HTERT RPE-1 (cell line): ENCODE data around the gene SMC4.
"Not testable (repeated sequence)": the region's sequence is repeated elsewhere in the genome, so short reads cannot be mapped to it uniquely, and the experiment has no call there.

ENCODE experiments used
- in situ Hi-C: fragments of 300-500 bp; cut with MboI; formaldehyde crosslinking; loops from 4 replicates; pipeline ENCODE4 v1.14.3; 2020; ENCODE audit warnings: low sequenced_read_pairs

Gene SMC4

DNA sequence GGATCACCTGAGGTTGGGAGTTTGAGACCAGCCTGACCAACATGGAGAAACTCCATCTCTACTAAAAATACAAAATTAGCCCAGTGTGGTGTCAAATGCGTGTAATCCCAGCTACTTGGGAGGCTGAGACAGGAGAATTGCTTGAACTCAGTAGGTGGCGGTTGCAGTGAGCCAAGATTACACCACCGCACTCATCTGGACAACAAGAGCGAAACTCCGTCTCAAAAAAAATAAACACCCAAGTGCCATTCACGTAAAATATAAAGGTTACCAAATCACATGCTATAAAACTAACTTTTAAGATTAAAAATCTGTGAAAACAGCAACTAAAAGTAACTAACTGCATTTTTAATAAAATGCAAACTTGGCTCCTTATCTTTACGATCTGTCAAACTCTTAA, 41.2 kb downstream of the SMC4 start:
- in situ Hi-C loops = no loop called here

DNA sequence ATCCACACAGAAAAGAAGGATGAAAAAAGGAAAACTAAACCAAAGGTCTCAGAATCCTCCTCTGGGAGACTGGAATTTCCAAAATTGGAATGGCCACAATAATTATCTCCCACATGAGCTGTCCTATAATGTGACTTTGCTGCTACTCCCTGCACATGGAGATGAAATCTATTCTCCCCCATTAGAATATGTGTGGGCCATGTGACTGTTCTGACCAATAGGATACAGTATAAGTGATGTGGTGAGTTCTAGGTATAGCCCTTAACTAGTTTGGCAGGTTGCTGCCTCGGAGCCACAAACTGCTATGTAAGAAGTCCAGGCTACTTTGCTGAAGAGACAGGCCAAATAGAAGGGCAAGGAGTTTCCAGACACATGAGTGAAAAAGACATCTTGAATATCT, 45.0 kb downstream of the SMC4 start:
- in situ Hi-C loops = no loop called here

DNA sequence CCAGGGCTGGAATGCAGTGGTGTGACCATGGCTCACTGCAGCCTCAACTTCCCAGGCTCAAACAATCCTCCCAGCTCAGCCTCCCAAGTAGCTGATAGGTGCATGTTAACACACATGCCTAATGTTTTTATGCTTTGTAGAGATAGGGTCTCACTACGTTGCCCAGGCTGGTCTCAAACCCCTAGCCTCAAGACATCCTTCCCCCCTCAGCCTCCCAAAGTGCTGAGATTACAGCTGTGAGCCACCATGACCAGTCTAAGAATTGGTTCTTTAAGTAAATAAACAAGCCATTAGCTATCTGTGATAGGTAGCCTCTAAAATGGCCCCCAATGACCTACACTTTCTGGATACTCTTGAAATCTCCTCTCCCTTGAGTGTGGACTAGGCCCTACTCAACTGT, 46.4 kb downstream of the SMC4 start:
- in situ Hi-C loops = no loop called here

DNA sequence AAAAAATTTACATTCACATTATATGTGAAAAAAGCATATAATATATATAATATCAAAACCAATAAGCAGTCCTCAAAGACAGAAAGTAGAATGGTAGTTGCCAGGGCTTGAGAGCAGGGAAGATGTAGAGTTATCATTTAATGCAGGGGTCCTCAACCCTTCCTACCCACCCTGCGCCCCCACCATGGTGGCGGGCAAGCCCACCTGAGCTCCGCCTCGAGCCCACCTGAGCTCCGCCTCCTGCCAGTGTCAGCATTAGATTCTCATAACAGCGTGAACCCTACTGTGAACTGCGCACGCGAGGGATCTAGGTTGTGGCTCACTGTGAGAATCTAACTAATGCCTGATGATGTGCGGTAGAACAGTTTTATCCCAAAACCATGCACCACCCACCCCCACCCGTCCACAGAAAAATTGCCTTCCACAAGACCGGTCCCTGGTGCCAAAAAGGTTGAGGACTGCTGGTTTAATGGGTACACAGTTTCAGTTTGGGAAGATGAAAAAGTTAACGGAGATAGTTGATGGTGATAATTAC, 47.1 kb downstream of the SMC4 start:
- in situ Hi-C loops = no loop called here

DNA sequence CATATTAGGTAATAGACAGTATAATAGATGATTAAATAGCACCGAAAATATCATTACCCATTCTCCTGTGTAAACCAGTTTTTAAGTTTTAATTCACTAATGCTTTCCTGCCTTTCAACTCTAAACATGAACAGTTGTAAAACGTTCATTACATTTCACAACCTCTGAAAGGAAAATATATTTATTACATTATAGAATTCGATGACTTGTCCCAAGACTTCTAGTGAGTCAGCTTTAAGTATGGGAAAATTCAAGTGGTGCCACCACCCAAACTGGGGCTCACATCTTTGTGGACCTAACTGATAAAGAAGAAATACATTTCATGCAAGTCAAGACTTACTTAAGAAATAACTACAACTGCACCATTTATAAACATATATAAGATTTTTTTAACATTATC, 48.1 kb downstream of the SMC4 start:
- in situ Hi-C loops = no loop called here

DNA sequence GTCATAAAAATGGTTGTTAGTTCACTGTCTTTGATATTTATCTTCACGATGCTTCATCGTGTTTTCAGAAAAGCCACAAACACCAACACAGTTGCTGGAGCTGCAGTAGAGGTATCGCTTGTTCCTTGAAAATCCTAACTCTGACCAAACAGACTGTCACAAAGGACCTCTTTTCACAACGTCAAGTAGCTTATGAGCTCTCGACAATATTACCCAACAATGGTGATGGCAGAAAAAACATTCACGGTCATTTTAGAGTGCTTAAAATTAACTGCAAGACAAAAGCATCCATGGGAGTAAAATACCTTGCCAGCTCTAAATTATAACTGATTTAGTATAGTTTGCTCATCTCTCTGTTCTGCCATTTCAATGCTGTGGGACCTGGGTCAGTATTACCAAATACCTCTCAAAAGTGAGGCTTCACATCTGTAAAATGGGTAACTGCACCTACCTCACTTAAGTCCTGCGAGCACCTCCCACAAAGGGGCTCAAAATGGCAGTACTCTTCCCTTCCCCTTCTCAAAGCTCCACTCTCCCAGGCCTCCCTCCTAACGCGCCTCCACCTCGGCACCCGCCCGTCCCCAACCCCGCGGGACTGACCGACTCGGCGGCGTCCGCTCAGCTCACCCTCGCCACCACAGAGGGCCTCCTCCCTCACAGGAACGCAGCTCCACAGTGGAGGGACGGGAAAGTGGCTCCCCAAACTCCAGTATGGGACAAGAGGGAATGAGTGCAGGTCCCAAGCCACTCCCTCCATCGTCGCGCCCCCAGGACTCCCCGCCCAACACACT, 49.6 kb downstream of the SMC4 start:
- in situ Hi-C loops = no loop called here

DNA sequence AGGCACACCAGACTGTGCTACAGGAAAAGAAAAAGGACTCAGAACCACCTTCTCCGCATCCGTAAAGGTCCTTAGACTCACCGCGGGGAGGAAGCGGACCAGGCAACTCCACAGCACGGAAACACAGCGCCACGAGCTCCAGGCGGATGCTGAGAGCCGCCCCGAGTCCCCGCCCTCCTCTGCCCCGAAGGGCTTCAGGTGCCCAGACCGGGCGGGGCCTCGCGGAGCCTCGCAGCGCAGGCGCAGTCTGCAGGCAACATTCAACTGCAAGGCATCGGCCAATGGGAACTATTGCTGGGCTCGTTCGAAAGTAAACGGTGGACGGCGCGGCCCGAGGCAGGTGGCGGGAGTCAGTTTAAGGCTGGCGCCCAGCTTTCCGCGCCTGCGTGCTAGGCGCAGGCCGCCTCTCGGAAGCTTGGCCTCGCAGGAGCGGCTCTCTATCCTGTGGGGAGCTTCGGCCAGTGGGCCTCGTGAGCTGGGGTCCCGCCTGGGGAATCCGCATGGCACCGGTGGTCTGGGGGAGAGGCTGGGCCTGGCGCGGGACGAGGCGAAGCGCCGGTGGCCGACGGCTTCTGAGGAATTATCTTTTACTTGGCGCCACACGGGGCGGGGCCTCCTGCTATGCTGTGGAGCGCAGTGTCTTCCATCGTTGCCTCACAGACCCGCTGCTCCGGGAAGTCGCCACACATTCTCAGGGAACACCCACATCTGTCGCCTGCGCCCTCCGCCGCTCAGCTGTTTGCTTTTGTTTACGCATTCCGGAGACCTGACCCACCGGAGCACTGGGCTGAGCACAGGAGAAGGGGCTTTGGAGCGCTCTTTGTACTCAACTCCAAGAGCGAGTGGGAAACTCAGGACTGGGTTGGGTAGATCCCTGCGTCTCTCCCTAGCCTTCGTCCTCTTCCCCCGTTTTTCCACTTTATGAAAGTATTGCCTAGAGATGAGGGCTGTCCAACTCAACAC, 50.5 kb downstream of the SMC4 start, which contains the start of gene TRIM59:
TRIM59 (minus strand) TSS at position 151 of the 963 bp plus-strand sequence. CDS start 10,603 bp downstream, outside the sequence.
- in situ Hi-C loops = no loop called here

DNA sequence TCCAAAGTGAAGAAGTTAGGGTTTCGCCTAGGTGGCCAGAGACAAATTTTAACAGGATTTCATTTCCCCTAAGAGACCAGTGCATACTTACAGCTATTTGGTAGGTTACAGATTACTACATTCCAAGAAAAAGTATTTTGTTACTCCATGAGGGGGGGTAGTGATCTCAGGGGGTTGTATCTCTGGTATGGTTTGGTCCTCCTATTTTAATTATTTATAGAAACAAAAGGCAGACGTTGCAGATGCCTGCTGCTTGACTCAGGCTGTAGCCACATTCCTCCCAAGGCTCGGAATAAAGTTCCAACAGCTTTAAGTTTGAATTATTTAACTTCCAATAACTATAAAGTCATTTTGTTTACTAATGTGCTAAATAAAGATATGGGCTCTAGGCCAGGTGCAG, 51.4 kb downstream of the SMC4 start:
- in situ Hi-C loops = no loop called here

DNA sequence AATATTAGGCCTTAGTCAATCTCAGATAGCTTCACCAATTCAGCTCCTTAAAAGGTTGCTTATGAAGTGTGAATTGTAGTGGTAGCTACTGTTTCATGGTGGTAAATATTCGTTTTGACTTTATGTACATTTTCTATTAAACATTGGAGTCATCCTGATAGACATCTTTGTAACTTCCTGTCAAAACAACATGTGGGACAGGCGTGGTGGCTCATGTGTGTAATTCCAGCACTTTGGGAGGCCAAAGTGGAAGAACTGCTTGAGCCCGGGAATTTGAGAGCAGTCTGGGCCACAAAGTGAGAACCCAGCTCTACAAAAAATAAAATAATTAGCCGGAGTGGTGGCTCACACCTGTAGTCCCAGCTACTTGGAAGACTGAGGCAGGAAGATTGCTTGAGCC, 52.2 kb downstream of the SMC4 start:
- in situ Hi-C loops = no loop called here

DNA sequence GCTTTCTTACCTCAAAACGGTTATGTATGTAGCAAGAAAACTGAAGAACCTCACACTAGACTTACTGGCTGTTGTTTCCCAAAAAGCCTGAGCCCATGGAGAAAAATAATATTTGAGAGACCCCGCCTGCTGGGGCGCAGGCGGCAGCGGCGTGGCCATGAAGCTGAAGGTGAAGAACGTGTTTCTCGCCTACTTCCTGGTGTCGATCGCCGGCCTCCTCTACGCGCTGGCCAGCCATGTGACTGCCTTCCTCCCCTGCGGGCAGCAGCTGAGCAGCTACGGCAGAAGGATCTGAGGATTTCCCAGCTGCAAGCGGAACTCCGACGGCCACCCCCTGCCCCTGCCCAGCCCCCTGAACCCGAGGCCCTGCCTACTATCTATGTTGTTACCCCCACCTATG, 52.8 kb downstream of the SMC4 start:
- in situ Hi-C loops = not testable (repeated sequence)

DNA sequence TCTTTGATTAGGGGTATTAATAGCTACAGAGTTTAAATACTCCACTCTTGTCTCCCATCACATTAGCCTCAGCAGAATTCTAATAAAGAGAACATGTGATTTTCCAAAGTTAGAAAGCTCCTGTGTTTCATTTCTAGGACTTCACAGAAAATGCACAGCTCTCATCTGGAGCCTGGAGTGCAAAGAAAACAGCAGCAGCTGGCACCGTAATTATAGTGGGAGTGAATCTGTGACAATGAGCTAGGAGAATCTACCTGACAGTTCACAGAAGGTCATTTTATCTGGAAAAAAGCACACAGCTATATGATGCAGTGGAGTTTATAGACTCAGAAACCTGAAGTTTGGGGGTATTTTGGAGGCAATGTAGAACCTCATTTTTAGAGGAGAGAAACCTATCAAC, 55.5 kb downstream of the SMC4 start:
- in situ Hi-C loops = no loop called here

DNA sequence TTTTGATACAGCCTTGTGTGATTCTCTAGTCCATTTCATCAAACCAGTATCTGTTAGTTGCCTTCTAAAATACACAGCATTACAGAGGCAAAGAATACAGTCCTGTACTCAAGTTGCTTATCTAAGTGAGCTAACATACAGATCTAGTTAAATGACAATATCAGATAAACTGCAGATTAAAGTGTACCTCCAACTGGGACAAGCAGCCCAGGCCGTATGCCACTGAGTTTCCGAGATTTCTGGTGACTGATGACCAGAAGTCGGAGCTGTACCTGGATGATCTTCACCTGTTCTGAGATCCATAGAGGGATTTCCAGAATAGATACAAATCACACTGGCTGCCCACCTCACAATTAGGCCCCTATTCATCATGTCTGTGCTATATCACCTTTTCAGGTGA, 56.4 kb downstream of the SMC4 start:
- in situ Hi-C loops = no loop called here

DNA sequence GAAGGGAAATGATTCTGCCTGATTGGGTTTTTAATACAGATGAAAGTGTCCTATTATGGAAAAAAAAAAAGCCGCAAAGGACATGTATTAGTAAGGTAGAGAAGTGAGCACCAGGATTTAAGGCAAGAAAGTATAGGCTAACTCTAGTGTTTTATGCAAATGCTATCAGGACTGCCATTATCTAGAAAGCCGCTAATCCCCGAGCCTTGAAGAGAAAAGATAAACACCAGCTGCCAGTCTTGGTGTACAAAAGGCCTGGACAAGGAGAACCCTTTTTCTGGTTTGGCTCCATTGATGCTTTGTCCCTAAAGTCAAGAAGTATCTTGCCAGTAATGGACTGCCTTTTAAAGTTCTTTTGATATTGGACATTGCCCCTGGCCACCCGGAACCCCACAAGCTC, 58.7 kb downstream of the SMC4 start:
- in situ Hi-C loops = no loop called here

DNA sequence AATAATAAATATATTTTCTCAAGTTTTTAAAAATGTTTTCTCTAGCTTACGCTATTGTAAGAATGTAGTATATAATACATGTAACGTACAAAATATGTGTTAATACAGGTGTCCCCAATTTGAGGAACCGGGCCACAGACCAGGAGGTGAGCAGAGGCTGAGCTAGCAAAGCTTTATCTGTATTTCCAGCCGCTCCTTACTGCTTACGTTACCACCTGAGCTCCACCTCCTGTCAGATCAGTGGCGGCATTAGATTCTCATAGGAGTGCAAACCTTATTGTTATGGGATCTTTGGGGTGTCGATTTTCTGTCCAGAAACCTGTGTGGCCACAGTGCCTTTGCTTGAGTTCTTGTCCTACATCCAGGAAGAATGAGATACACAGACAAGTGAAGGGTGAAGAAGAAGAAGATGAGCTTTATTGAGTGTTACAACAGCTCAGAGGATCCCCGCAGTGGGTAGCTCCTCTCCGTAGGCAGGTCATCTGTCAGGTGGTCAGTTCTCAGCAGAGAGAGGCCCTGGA, 60.1 kb downstream of the SMC4 start:
- in situ Hi-C loops = no loop called here

DNA sequence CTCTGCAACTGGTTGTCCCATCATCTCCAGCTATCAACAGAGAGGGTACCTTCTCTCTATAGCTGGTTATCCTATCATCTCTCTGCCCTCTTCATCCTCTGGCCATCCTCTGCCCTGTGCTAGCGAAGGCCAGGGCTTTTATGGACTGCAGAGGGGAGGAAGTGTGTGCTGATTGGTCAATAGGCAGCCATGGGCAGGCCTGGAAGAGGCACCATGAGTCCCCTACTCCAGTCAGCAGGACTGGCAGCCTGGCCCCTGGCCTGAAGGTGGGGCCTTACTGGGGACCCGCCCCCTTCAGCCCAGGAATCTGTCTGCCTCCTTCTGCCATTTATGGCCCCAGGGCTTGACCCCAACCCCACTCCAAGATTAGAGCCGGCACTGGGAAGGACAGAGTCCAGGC, 60.6 kb downstream of the SMC4 start:
- in situ Hi-C loops = no loop called here

DNA sequence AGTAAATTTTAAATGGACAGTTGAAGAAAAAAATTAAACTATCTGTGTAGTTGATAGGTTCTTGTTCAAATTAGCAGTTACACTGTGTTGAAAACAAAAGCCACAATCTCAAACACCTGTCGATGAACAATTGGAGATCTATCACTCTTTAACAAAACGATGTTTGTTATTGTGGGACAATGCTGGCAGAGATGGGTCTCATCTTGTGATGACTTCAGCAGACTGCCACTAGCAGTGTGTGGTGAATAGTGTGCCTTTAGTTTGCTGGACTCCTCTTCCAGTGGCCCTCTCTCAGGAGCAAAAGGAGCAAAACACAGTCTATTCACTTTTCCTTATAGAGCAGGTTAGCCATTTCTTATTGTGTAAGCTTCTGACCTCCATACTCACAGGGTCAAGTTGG, 64.9 kb downstream of the SMC4 start:
- in situ Hi-C loops = no loop called here

DNA sequence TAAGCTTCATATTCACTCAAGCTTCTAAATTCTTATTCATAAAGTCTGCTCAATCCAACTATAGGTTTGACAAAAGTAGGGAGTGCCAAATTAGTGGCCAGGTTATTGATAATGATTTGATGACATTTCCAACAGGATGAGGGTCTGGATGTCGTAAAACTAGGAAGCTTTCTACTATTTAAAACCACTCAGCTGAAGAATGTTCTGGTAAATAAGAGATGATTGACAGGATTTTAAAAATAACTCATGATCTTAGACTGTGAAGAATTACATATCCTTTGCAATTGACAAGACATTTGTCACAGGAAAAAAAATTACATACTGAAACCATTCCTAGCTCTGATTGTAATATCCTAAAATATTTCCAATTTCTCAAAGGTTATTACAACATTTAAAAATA, 65.5 kb downstream of the SMC4 start:
- in situ Hi-C loops = no loop called here

DNA sequence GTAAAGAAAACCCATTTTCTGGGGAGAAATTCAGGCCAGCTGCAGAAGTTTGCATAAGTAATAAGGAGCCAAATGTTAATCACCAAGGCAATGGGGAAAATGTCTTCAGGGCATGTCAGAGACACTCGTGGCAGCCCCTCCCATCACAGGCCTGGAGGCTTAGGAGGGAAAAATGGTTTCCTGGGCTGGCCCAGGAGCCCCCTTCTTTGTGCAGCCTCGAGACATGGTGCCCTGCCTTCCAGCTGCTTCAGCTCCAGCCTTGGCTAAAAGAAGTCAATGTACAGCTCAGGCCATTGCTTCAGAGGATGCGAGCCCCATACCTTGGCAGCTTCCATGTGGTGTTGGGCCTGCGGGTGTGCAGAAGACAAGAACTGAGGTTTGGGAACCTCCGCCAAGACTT, 70.7 kb downstream of the SMC4 start:
- in situ Hi-C loops = no loop called here

DNA sequence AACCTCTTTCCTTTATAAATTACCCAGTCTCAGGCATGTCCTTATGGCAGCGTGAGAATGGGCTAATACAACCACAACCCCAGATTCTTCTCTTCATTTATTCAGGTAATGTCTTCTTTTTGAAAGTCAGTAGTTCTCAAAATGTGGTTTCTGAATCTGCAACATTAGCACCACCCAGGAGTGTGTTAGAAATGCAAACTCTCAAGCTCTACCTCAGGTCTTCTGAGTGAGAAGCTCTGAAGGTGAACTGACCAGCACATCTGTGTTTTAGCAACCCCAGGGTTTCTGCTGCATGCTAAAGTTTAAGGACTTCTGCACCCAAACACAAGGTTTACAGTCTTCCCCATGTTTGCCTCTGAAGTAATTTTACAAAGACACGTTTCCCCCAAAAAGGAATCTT, 72.4 kb downstream of the SMC4 start:
- in situ Hi-C loops = no loop called here

DNA sequence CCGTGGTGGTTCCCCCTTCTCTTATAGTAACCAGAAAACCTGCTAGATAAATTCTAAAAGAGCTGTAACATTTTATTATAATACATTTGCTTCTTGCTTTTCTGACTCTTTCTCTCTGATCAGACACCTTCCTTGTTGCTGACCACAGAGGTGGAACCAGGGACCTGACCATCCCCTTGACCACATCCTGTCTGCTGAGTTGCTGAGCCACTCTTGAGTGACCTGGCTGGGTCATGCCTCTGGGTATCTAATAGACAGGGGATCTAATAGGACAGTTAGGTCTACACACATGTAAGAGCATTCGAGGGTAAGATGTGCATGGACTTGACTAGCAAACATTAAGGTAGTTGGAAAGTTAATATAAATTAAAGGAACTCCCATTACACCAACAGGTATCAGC, 72.9 kb downstream of the SMC4 start:
- in situ Hi-C loops = no loop called here

DNA sequence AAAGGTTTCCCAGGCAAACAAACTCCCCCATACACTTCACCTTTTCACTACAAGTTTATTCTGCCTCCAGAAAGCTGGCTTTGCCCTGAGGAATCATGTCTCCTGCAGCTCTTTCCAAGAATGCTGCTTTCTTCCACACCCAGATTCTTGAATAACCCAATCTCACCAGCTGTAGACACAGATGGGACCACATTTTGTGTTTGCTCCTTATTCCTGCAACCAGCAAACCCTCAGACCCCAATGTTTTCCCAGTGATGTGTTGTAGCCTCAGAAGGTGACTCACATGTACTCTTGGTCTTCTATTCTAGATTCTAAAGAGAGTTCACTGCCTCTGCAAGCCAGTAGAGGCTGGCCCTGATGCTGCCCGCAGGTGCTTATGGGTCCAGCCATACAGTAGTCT, 73.8 kb downstream of the SMC4 start:
- in situ Hi-C loops = no loop called here

DNA sequence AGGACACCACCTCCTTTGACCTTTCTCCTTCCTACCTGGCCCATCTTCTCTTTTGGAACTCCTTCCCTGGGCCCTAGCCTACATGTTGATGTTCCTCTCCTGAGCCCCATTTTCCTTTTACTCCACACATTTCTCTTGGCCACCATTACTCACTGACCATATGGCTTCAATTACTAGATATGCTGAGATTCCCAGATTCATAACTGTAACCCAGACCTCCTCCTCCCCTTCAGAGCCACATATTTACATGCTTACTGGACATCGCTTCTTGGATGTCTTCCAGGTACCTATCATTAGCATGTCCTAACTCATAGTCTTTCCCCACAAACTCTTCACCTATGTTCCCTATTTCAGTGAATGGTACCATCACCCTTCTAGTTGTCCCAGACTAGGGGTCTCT, 74.5 kb downstream of the SMC4 start:
- in situ Hi-C loops = no loop called here
